Vagina (tissue), 2 donors: ENCODE results near the gene COL27A1. TPM values are rescaled to one million over a fixed set of nuclear protein-coding genes. Genes with fewer than 3 reads are reported as not detected.
"Not testable (repeated sequence)": the region's sequence is repeated elsewhere in the genome, so short reads cannot be mapped to it uniquely, and the experiment has no call there.

Experiments
- DNase-seq, 2 donors: peaks; one replicate each; pipeline ENCODE4 v3.0.0-alpha.2; 2017; ENCODE audit errors: extremely low spot score in 2 of 2
- H3K27ac ChIP-seq: fragments of 200-600 bp; sonication (generic); one replicate; pipeline ENCODE4 v1.5.1; 2019
- H3K27me3 ChIP-seq: fragments of 200-600 bp; sonication (generic); one replicate; pipeline ENCODE4 v1.5.1; 2019
- H3K36me3 ChIP-seq, 2 donors: fragments of 200-600 bp; sonication (generic); one replicate each; pipeline ENCODE4 v1.5.1; 2017 to 2019
- H3K4me1 ChIP-seq: fragments of 200-600 bp; sonication (generic); one replicate; pipeline ENCODE4 v1.5.1; 2019
- H3K4me3 ChIP-seq, 2 donors: fragments of 200-600 bp; sonication (generic); 1 replicate in 1 of 2; 2 replicates in 1 of 2; pipeline ENCODE4 v1.5.1; 2016 to 2019
- H3K9me3 ChIP-seq: fragments of 200-600 bp; sonication (generic); one replicate; pipeline ENCODE4 v1.5.1; 2019
- CTCF ChIP-seq, 3 experiments: fragments of 450-650 bp in 2 of 3; fragments of 200-600 bp in 1 of 3; sonication (generic) in 1 of 3; IDR thresholded peaks; one replicate each; pipeline ENCODE4 v1.5.1; 2017 to 2019; ENCODE audit warnings: antibody characterized with exemption in 3 of 3, mild to moderate bottlenecking in 2 of 3, moderate library complexity in 2 of 3
- POLR2A ChIP-seq, 2 donors: fragments of 450-650 bp; IDR thresholded peaks; one replicate each; pipeline ENCODE4 v1.6.1; 2017; ENCODE audit warnings: antibody characterized with exemption in 2 of 2, mild to moderate bottlenecking in 2 of 2, moderate library complexity in 2 of 2
- POLR2AphosphoS5 ChIP-seq, 2 donors: sonication (generic); formaldehyde crosslinking; IDR thresholded peaks; one replicate each; pipeline ENCODE4 v1.9.0; 2017; ENCODE audit warnings: antibody characterized with exemption in 2 of 2, mild to moderate bottlenecking in 2 of 2, low read depth in 1 of 2; ENCODE audit not compliant: insufficient read depth in 1 of 2
- intact Hi-C: fragments of 100-400 bp; cut with DNase I; formaldehyde crosslinking; loops from one replicate; pipeline ENCODE4 v1.15.1; 2023
- total RNA-seq: library from RNA; depleted of rRNA; stranded (reverse); fragments of >200 nt; gene quantifications from one replicate; pipeline ENCODE4 v1.2.3, GENCODE V29; 2016

The COL27A1 gene
- total RNA-seq, 1 donor from 2014 or later = 17.2 TPM

- Histone ChIP-seq H3K36me3 (no peaks in the 10 kb centered on the region), H3K27ac (no peak overlapping the region), H3K9me3 (no peaks in the 10 kb centered on the region), H3K4me3 (no peak overlapping the region), H3K27me3 (no peaks in the 10 kb centered on the region), H3K4me1 (no peaks in the 10 kb centered on the region)
- no peak for TF ChIP-seq CTCF (IDR thresholded peaks at IDR 0.05)
- no peak for TF ChIP-seq POLR2A (IDR thresholded peaks at IDR 0.05)
- no peak for TF ChIP-seq POLR2AphosphoS5 (IDR thresholded peaks at IDR 0.05; ENCODE audit: insufficient read depth in 1 of 2, low read depth in 1 of 2)
- intact Hi-C loops = no loop called here
- DNase-seq = no peak
Measured at GRCh38 chr9:114327749-114328148, 172.4 kb downstream of the COL27A1 start.

- H3K27me3 ChIP-seq, H3K27ac ChIP-seq, H3K36me3 ChIP-seq, H3K4me3 ChIP-seq, H3K4me1 ChIP-seq, intact Hi-C loops, H3K9me3 ChIP-seq, DNase-seq: not testable (repeated sequence)
Measured at GRCh38 chr9:114328357-114328820, 173.1 kb downstream of the COL27A1 start.

- H3K27ac ChIP-seq, H3K36me3 ChIP-seq, intact Hi-C loops, DNase-seq, H3K4me3 ChIP-seq, H3K27me3 ChIP-seq, H3K9me3 ChIP-seq, H3K4me1 ChIP-seq: not testable (repeated sequence)
Measured at GRCh38 chr9:114328937-114329624, 173.7 kb downstream of the COL27A1 start.

- H3K4me1 ChIP-seq, H3K27me3 ChIP-seq, DNase-seq, H3K27ac ChIP-seq, H3K4me3 ChIP-seq, intact Hi-C loops, H3K36me3 ChIP-seq, H3K9me3 ChIP-seq: not testable (repeated sequence)
Measured at GRCh38 chr9:114329625-114330022, 174.3 kb downstream of the COL27A1 start, which contains the start of gene ORM2. Gene ORM2, plus strand, starts transcription at chr9:114329869. Its CDS starts 36 bp downstream, at chr9:114329905.

GRCh38 chr9:114330636-114331035, 175.3 kb downstream of the COL27A1 start:
- no peaks in the 10 kb centered on the region for H3K27me3 ChIP-seq
- DNase-seq = no peak
- H3K4me1 ChIP-seq = no peaks in the 10 kb centered on the region
- intact Hi-C loops = no loop called here
- H3K9me3 ChIP-seq = no peaks in the 10 kb centered on the region
- no peaks in the 10 kb centered on the region for H3K36me3 ChIP-seq
- no peak overlapping the region for H3K4me3 ChIP-seq
- H3K27ac ChIP-seq = no peak overlapping the region
- TF ChIP-seq POLR2AphosphoS5 (IDR thresholded peaks at IDR 0.05; ENCODE audit: insufficient read depth in 1 of 2, low read depth in 1 of 2) (no peak), CTCF (IDR thresholded peaks at IDR 0.05) (no peak), POLR2A (IDR thresholded peaks at IDR 0.05) (no peak)

- H3K27me3 ChIP-seq, H3K4me3 ChIP-seq, intact Hi-C loops, H3K27ac ChIP-seq, DNase-seq, H3K9me3 ChIP-seq, H3K36me3 ChIP-seq, H3K4me1 ChIP-seq: not testable (repeated sequence)
- peak in 1 of 2 donors; percentile 24 for TF ChIP-seq POLR2AphosphoS5 (IDR thresholded peaks at IDR 0.05; ENCODE audit: insufficient read depth in 1 of 2, low read depth in 1 of 2)
Measured at GRCh38 chr9:114331229-114332195, 176.2 kb downstream of the COL27A1 start.

GRCh38 chr9:114332474-114333040, 177.2 kb downstream of the COL27A1 start:
- H3K9me3 ChIP-seq, H3K4me3 ChIP-seq, H3K27me3 ChIP-seq, intact Hi-C loops, DNase-seq, H3K27ac ChIP-seq, H3K4me1 ChIP-seq: not testable (repeated sequence)
- peaks cover 0 to 11% of the 10 kb centered on the region in 2 donors for H3K36me3 ChIP-seq

- H3K9me3 ChIP-seq, DNase-seq, H3K27ac ChIP-seq, H3K4me3 ChIP-seq, H3K27me3 ChIP-seq, intact Hi-C loops, H3K4me1 ChIP-seq: not testable (repeated sequence)
- H3K36me3 ChIP-seq = peaks cover 0 to 23% of the 10 kb centered on the region in 2 donors
Measured at GRCh38 chr9:114333718-114334117, 178.4 kb downstream of the COL27A1 start.
